Measurements from ENCODE around the gene FGF1.

The FGF1 gene

DNA sequence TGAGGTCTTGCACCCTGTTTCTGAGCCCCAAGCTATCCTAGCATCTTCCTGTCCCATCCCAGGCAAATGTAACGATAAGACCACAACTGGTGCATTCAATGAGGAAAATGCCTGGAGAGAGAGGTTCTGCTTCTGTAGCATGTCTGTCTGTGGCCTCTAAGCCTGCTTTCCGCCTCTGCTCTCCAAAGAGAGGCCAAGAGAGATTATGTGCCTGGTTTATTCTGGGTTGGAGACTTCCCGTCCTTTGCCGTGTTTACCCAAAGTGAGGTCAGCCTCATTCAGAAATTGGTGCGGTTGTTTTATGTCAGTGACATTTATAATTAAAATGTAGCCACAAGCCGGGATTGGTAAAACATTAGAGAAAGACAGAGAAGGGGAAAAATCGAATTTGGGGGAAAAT, 77.8 kb downstream of the FGF1 start:
- no peak for DNase-seq

DNA sequence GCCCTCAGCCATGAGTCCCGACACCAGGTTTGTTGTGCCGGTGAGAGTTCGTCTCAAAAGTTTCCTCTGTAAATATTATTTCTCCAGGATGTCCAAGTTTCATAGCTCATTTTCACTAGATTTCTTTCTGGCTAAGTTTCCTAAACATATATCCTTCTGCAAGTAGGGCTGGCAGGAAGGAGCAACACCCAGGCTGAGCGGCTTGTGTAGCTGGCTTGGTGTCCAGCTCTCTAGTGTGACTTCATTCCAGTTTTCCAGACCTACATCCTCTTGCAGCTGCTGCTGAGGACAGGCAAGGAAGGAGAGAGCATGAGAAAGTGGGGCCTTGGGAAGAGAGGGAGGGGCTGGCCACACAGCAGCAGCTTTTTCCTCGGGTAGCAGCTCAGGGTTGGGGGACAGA, 80.3 kb downstream of the FGF1 start:
- DNase-seq = no peak

DNA sequence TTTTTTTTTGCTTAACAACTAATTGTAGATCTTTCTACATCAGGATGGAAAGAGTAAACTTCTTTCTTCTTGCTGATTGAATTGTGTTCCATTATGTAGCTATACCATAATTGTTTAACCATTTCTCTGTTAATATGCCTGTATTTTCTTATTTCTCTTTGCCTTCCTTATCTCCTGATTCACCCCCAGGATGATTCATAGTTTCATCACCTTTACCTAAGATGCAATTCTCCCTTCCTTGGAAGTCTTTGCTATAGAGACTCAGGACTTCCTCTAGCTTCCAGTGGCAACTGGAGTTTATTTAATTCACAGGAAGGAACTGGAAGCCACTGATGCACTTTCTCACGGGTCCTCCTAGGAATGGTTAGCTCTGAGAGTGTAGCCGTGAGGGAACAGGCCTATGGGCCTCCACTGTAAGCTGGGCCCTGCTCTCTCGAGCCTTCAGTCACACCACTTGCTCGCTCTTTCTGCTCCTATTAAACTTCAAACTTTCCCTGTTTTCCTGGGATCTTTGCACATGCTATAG, 83.1 kb downstream of the FGF1 start:
- DNase-seq = no peak

DNA sequence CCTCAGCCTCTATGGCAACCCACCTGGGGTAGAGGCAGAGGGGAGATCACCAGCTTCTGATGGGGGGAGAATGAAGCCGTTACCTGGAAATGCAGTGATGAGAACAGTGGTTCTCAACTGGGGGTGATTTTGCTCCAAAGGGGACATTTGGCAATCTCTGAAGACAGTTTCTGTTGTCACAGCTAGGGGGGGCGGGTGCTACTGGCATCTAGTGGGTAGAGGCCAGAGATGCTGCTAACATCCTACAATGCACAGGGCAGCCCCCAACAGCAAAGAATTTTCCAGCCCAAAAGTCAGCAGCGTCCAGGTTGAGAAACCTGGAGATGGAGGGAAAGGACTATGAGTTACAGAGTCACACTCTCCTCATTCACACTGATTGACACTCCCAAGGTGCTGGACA, 84.5 kb downstream of the FGF1 start:
- DNase-seq = no peak

DNA sequence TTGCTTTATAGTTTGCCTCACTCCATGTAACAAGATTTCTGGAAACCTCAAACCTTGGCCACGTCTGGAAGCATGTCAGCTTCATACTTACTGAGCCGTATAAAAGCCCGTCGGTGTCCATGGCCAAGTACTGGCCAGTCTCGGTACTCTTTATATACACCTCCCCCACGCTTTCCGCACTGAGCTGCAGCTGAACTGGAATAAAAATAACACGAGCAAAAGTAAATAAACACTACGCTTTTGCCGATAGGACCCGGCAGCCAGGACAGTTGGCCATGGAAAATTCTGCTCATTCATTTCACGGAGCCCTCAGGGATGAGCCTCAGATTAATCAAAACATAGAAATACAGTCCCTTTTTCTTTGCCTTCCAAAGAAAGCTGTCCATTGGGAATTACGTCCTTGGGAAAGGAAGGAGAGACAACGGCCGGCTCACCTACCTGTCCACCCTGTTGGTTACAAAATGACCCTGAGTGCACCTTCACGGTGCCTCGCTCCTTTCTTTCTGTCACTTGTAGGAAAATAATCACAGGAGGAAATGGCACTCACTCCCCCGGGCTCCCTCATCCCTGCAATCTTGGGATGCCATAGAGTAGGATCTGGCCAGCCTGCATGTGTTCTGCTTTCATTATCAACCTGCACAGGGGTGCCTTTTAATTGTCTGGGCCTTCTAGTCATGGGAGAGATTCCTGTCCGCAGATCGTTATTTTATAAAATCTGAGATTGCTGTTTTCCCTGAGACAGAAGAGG, 85.1 kb downstream of the FGF1 start:
- peak; percentile 12 for DNase-seq

DNA sequence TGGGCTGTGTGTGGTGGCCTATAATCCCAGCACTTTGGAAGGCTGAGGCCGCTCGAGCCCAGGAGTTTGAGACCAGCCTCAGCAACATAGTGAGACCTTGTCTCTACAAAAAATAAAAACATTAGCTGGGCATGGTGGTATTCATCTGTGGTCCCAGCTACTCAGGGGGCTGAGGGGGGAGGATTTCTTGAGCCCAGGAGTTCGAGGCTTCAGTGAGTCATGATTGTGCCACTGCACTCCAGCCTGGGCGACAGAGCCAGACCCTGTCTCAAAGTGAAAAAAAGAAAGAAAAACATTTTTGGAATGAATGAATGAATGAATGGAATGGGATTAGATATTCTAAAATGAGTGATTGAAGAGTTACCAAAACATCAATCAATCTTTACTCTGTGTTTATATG, 85.8 kb downstream of the FGF1 start:
- DNase-seq = no peak

DNA sequence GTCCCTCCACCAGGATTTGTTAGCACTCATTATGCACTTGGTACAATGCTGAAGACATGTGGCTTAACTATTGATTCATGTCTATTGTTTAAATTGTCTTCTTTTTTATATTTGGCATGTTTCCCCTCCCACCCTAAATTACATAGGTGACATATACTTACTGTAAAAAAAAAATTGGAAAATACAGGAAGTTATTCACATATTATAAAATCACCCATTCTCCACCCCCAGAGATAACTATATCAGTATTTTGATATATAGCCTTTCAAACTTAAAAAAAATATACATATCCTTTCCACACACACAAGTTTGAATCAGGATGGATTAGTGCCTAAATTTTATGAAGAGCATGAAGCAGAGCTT, 87.6 kb downstream of the FGF1 start:
- no peak for DNase-seq

DNA sequence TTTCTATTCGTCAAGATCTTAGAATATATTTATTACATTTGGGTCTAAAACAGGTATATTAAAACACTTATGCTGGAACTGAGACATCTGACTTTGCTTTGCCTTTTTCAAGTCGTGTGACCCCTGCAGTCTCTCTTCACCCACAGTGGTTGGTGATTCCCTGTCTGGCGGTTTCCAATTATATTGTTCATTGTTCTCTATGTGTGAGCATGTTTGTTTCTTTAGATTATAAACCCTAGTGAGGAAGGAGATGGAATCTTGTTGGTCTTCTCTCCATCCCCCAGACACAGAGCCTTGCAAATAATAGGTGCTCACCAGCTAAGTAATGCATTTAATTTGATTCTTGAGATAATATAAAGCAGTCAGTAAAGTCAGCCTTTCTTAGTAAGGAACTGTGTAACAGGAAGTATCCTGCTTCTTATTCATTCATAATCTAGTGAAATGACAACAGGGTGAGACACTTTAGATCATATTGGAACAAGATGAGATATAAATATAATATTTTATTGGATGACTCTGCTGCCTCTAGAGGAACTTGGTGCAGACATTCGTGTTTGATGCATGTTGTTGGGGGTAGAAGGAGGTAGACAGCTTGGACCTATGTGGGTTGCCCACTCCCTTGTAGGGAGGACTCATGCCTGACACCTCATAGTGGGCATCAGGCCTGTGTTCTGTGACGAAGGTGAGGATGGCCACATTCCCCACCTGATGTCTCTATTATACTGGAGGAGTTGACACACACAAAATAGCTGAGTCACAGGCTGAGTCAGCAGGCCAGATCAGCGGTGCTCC, 88.1 kb downstream of the FGF1 start:
- peak; percentile 3 for DNase-seq

DNA sequence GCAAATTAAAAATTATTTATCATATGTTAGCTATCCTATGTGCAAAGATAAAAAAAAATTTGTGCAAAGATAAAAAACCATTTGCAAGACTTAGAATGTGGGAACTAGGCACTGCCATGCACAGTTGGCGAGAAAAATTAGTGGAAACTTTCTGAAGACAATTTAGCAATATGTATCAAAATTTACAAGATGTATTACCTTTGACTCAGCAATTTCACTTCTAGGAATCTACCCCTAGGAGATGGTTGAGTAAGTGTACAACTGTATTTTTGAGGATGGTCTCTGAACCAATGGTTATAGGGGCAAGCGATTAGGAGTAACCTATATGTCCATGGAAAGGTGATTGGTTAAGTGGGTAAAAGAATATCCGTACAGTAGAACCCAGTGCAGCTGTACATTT, 88.9 kb downstream of the FGF1 start:
- no peak for DNase-seq

DNA sequence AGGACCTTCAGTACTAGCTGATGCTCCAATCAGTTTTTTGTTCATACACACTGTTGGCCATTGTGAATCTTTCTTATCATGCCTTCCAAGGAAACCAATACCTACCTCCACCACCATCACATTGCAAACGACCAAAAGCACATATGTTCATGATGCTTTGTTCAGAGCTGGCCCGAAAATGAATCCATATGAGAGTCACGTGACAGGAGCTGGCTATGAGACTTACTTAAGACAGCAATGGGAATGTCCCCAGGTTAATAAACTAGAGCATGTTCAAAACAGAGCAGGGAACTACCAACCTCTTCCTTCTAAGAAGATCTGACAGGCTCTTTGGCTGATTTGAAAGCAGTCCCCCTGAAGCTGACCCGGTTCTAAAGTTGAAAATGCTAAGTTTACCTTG, 93.5 kb downstream of the FGF1 start:
- no peak for DNase-seq

DNA sequence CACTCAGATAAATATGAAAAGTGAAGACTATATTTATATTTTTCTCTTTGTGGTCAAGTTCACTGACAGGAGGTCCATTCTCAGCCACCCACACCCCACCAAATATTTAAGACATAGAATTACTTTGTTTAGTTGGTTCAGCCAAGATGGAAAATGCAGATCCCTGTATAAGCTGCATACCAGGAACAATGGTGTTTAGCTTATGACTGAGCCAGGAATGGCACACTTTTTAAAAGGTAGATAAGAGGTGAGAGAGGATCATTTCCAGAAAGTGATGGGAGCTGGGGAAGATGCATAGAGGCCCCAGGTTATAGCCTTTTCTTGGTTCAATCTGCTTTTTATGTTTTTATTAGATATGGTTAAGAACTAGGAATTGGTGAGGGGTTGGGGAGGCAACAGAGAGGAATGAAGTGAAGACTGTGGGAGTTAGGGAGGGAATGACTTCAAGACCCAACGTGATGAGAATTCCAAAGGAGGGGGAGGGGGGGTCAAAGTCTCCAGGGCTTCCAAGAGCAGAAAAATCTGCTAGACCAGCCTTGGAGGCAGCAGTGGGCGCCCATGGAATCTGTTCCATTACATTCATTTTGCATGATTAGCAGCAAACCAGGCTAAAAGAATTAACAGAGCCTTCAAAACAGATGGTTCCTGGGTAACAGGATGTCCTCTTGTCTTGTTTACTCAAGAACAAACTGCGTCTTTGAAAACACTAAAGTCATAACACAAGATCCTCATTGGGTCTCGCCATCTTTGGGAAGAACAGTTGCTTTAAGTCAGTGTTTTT, 95.2 kb downstream of the FGF1 start:
- no peak for DNase-seq

DNA sequence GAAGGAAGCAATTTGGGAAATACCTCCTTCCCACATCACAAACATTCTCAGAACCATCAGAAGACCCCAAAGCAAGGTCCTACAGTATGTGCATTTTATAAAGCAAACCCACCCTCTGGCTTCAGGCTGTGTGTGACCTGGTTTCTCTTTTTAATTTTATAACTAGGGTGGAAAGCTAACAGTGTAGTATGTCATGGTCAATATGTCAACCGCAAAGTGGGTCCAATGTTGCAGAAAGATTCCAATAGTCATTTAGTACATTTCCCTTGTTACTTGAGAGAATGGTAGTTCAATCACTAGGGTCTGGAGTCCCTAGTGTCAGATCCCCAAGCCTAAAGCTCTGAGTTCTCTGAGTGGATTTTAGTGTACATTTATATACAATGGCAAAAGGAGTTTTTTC, 96.2 kb downstream of the FGF1 start:
- no peak for DNase-seq

DNA sequence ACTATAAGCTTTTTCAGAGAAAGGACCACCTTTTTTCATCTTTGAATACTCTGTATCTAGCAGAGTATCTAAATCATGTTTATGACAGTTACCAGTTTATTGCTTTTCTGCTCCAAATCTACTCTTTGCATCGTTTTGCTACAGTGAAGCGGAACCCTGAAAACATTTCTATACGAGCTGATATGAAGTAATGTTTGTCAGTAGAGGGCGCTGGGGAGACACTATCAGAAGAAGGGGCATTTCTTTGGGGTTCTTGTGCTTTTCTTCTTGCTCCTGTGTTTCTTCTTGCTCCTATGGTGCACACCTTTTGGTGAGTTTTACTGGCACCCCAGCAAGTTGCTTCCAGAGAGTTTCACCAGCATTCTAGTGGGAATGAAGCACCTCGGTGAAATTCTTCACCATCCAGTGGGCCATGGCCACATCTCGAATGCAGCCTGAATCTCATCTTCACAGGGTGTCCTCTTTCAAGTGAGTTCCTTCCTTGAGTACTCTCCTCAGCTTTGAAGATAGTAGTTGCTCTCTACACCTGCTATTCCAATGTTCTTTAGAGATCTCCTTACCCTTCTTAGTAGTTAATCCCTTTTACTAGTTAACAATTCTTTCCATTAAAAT, 98.4 kb downstream of the FGF1 start:
- peak; percentile 7 for DNase-seq

DNA sequence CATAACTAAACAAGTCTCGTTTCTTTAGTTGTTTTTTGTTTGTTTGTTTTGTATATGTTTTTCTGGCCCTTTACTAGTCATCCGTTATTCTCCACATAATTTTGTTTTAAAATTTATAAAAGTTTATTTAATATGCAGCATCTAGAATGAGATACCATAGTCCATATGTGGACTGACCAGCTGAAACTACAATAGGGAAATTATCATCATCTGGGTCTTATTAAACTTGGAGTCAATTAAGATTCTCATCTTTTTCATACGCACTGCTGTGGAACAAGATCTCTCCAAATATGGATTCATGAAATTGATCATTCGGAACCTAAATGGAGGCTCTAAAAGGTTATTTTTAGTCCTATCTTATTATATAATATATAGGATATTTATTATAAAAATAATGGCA, 99.3 kb downstream of the FGF1 start:
- DNase-seq = no peak

DNA sequence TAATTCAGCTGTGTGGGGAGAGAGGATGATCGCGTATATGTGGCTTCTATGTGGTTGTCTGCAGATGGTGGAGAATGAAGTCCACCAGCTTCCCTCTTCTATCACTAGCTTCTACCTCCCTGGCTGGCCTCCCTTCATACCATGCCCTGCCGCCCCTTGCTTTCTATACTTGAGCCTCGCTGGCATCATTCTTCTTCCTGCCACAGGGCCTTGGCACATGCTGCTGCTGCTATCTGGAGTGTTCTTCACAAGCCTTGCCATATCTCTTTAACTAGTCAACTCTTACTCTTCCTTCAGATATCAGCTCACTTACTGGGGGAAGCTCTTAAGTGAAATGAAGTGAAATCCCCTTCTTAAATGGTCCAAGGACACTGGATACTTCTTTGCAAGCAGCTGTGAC, 100.4 kb downstream of the FGF1 start:
- DNase-seq = no peak

DNA sequence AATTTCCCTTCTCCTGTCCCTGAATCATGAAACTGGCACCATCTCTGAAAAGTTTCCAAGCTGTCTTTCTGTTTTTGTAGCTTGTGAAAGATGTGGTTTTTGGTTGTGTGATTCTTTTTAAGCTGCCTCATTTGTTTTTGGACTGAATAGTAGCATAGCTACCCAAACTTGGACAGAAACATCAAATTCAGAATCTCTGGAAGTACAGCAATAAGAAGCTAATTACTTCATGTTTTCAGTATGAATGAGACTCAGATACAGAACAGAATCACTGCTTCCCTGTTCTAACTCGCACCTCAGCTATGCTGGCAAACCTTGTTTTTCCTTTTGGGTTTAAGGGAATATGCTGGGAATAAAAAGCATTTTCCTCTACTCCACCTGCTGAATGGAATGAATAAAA, 101.0 kb downstream of the FGF1 start:
- no peak for DNase-seq

DNA sequence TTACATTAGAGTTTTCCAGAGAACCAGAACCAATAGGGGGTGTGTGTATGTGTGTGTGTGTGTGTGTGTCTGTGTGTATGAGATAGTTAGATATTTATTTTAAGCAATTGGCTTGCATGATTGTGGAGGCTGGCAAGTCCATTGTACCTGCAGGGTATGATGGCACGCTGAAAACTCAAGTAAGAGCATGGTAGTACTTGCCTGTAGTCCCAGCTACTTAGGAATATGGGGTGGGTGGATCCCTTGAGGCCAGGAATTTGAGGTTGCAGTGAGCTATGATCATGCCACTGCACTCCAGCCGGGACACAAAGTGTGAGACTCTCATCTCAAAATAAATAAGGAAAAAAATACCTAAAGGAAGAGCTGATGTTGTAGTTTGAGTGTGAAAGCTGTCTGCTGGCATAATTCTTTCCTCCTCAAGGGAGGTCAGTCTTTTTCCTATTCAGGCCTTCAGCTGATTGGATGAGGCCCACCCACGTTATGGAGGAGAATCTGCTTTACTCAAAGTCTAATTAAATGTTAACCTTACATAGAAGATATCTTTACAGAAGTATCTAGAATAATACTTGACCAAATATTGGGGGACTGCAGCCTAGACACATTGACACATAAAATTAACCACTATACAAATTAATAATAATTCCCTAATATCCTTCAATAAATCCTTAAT, 107.6 kb downstream of the FGF1 start:
- no peak for DNase-seq

DNA sequence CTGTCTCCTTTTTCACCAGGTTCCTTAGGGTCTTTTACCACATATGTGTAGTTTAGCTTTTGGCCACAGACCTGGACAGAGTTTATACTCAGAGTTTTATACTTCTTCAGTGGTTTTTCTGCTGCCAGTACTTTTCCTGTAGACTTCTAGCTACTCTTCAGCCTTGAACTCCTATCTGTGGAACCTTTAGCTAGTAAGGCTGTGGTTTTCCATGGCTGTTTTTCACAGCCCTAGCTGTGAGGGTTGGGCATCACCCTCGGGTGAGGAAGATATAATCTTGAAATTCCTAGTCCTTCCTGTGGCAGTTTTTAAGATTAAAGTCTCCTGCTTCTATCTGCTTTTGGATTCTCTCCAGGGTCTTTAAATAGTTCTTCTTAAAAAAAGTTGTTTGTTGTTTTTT, 109.1 kb downstream of the FGF1 start:
- DNase-seq = no peak

DNA sequence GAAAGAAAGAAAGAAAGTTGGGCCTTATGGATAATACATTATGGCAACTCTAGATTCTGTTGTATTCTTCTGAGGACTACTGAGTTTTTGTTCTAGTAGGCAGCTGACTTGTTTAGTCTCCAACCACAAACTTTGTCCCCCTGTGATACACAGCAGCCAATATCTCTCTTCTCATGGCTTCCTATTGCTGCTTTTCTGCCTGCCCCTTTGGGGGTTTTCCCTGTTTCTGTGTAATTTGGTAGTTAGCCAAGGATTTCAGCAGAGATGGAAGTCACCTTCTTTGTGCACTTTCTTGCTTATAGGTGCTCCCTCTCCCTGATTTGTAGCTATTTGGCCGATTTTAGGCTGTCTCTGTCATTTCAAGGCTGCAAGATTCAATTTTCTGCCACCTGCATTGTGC, 109.6 kb downstream of the FGF1 start:
- DNase-seq = no peak

DNA sequence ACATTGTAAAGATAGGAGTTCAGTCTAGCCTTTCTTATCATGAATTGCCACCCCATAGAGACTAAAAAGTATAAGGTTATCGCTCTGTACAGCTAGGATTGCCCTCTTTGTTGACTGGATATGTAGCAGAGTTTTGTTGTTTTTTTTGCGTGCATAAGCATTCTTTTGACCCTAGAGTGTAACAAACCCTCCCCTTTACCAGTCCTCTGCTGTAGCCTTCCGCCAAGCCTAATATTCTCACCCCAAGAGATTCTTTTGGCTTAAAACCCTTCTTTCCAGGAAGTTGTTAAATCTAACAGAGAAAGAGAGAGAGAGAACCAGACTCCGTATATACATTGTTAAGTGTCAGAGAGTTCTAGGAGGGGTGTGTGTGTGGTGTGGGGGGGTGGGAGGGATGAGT, 113.9 kb downstream of the FGF1 start:
- no peak for DNase-seq

DNA sequence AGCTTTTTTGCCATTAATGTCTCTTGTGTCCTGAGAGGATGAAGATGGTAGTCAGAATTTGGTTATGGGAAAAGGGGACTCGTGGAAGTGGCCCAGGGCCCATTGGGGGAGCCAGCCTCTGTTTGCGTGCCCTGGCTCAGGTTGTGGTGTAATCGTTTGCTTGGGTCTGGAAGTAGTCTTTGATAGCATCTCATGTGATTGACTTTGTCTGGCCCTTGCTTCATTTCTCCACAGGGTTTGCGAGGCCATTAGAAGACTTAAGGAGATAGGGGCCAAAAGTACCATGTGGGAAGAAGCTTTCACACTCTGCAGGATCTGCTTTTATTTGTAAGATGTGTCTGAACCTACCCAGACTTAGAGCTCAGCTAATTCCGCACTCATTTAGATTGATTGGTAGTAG, 114.5 kb downstream of the FGF1 start:
- DNase-seq = no peak

DNA sequence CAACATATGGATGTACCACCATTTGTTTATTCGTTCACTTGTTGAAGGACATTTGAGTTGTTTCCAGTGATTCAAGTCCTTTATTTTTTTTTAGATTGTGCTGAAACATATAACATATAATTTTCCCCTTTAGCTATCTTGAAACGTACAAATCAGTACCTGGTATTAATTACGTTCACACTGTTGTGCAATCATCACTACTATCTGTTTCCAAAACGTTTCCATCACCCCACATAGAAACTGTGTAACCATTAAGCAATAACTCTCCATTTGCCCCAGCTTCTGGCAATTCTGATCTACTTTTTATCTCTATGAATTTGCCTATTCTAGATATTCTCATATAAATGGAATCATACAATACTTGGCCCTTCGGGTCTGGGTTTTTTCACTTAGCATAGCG, 116.0 kb downstream of the FGF1 start:
- DNase-seq = no peak

DNA sequence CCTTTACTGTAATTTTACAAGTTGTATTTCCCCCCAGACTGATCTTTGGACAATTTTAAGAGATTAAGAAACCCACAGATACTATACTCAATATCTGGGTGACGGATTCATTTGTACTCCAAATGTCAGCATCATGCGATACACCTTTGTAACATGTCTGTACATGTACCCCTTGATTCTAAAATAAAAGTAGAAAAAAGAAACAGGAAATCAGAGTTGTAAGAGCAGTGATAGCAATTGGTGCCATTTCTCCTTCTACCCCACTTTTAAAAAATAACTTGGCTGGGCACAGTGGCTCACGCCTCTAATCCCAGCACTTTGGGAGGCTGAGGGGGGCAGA, 116.9 kb downstream of the FGF1 start:
- DNase-seq = no peak
